Colonic mucosa (tissue), 4 donors: ENCODE measurements around the gene CDK11A. TPM values are rescaled to one million over a fixed set of nuclear protein-coding genes. Genes with fewer than 3 reads are reported as not detected.
A peak's percentile ranks its signal among the peaks of the same experiment; 100 is the strongest.
"Not testable (repeated sequence)": the region's sequence is repeated elsewhere in the genome, so short reads cannot be mapped to it uniquely, and the experiment has no call there.

Experiments used
- DNase-seq: peaks from one replicate; pipeline ENCODE4 v3.0.0-alpha.2; 2020
- H3K27ac ChIP-seq: fragments of 200-600 bp; one replicate; pipeline ENCODE4 v1.8.0; 2021
- H3K27me3 ChIP-seq: fragments of 200-600 bp; one replicate; pipeline ENCODE4 v1.8.0; 2021
- H3K36me3 ChIP-seq: fragments of 200-600 bp; one replicate; pipeline ENCODE4 v1.8.0; 2021
- H3K4me1 ChIP-seq: fragments of 200-600 bp; one replicate; pipeline ENCODE4 v1.8.0; 2021; ENCODE audit warnings: mild to moderate bottlenecking
- H3K4me3 ChIP-seq: fragments of 200-600 bp; one replicate; pipeline ENCODE4 v1.8.0; 2021
- H3K9ac ChIP-seq, 2 donors: one replicate each; pipeline ENCODE4 v1.7.0; 2013; ENCODE audit warnings: control low read depth in 2 of 2, low read depth in 2 of 2, low read length in 2 of 2
- H3K9me3 ChIP-seq: fragments of 200-600 bp; one replicate; pipeline ENCODE4 v1.8.0; 2021
- intact Hi-C: fragments of 100-400 bp; cut with DNase I; formaldehyde crosslinking; loops from one replicate; pipeline ENCODE4 v1.14.1; 2022
- total RNA-seq, 2 donors: library from RNA; stranded (reverse); fragmentation: NEBNext Ultra II Directional in 1 of 2; extraction: Animal tissue kit (Norgen Biotek cat#: 25700) in 1 of 2; gene quantifications; one replicate each; pipeline ENCODE4 v1.2.1, GENCODE V29; 2021
- TF ChIP-seq, protein P1 (sequence below): fragments of 200-600 bp; IDR thresholded peaks from one replicate; pipeline ENCODE4 v1.8.0; 2022; ENCODE audit warnings: antibody characterized with exemption, mild to moderate bottlenecking
- donor health status: healthy.
- donor health status: DM: no; HTN: no; CAD: no.
- donor health status: DM: no; HTN: no; CAD: no.

CDK11A gene
- total RNA-seq, 2 donors from 2014 or later: 52.2 to 58.5 TPM

DNA sequence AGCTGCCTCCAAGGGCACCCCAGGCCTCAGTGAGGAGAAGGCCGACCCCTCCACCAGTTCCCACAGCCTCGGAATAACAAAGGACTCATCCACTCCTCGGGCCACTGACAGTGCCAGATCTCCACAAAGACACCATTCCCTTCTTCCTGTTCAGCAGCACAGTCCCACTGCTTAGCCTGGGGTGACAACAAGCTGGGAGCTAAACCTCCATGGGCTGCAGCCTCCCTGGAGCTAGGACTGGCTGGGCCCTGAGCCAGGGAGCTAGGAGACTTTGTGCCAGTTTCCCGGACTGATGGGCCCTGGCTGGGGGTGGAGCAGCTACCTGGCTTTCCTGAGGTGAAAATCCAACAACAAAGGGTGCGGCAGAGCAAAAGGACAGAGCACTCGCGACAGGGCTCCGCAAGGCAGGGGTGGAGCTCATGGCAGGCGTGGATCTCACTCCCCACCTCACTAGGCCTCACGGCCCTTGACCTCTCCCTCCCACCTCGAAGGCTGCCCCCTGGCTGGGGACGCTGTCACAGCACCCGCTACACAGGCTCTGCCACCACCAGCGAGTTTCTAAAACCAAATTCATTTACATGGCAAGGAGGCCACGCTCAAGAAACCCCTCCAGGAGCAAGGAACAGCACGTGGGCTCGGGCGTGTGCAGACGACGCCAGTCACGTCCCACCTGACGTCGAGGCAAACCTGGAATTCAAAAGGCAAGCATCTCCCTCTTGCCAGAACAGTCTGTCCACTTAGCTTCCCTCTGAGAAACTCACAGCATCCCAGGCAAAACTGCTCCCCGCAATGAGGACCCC is 45.4 kb downstream of the CDK11A start:
- H3K9me3 ChIP-seq: no peaks in the 10 kb centered on the region
- H3K4me3 ChIP-seq: peak overlapping the region; percentile 4
- TF ChIP-seq, protein P1, sequence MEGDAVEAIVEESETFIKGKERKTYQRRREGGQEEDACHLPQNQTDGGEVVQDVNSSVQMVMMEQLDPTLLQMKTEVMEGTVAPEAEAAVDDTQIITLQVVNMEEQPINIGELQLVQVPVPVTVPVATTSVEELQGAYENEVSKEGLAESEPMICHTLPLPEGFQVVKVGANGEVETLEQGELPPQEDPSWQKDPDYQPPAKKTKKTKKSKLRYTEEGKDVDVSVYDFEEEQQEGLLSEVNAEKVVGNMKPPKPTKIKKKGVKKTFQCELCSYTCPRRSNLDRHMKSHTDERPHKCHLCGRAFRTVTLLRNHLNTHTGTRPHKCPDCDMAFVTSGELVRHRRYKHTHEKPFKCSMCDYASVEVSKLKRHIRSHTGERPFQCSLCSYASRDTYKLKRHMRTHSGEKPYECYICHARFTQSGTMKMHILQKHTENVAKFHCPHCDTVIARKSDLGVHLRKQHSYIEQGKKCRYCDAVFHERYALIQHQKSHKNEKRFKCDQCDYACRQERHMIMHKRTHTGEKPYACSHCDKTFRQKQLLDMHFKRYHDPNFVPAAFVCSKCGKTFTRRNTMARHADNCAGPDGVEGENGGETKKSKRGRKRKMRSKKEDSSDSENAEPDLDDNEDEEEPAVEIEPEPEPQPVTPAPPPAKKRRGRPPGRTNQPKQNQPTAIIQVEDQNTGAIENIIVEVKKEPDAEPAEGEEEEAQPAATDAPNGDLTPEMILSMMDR: peak; percentile 37
- H3K27me3 ChIP-seq: no peaks in the 10 kb centered on the region
- peak overlapping the region; percentile 80 for H3K27ac ChIP-seq
- H3K9ac ChIP-seq: peak overlapping the region; percentile 55 to 87
- intact Hi-C loops: no loop called here
- DNase-seq: peak; percentile 93
- peaks cover 10% of the 10 kb centered on the region for H3K4me1 ChIP-seq
- H3K36me3 ChIP-seq: no peaks in the 10 kb centered on the region

DNA sequence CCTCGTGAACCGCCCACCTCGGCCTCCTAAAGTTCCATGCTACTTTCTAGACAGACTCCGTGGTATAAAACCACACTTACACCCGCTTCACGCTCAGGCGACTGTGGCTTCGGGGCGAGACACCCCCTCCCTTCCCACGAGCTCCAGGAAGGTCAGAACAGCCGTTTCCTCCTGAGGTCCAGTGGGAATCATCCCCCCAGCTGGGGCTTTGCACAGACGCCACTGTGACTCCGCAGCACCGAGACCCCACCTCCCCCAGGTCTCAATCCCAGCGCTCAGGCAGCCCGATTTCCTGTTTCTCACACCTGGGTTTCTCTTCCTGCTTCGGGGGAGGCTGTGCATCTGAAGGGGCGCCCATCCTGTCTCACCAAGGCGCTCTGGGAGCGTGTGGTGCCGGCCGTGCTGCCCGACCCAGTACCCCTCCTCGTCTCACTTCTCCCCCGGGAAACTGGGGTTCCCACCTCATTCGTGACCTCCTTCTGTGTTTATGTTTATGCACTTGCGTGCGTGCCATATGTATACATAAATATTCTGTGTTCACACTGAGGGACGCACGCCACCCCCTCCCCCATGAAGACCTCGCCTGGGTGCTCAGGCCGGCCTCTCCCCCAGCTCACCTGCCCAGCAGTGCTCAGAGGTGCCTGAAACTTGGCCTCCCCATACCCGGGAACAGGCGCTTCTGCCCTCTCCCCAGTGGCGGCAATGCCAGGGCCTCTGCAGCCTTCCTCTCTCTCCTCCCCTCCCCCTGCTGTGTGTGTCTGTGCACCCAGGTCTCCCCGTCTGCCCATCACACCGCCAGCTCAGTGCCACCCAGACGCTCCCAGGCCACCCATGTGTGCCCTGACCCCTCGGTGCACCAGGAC is 46.2 kb downstream of the CDK11A start:
- H3K27me3 ChIP-seq: no peaks in the 10 kb centered on the region
- TF ChIP-seq, protein P1: no peak
- no peaks in the 10 kb centered on the region for H3K36me3 ChIP-seq
- H3K27ac ChIP-seq: peak overlapping the region; percentile 80
- no peaks in the 10 kb centered on the region for H3K9me3 ChIP-seq
- intact Hi-C loops: no loop called here
- DNase-seq: peak; percentile 47
- H3K4me1 ChIP-seq: peaks cover 10% of the 10 kb centered on the region
- H3K9ac ChIP-seq: peak overlapping the region; percentile 55 to 87
- peak overlapping the region; percentile 4 for H3K4me3 ChIP-seq

DNA sequence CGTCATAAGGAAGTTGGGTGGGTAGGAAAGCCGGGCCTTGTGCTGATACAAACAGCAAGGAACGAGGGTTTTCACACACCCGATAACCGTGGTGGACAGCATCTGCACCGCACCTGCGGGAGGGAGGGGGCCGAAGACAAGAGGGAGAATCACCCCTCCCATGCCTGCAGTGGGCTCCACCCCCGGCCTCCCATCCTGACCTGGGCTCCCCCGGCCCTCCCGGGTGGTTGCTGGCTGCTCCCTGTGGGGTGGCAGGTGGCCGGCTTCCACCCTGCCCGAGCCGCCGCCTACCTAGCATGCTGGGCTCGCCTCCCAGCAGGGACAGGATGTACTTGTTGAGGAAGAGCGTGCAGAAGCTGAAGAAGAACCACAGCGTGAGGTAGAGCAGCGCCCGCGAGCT is 48.1 kb downstream of the CDK11A start:
- not testable (repeated sequence) for DNase-seq

DNA sequence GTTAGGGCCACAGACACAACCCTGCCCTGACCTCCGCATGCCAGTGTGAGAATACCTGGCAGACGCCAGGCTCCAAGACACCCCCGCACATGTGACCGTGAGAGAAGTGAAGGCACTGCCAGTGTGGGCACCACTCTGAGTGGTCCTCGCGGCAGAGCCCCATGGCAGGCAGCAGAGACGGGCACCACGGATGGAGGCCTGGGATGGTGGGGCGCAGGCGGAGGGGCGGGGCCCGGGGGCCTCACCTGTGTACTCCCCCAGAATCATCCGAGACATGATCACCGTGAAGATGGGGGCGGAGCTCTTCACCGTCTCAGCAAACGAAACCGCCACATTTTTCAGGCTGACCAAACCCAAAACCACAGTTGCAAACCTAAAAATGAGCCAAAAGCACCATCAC is 48.9 kb downstream of the CDK11A start:
- H3K4me3 ChIP-seq, DNase-seq, H3K27ac ChIP-seq, intact Hi-C loops, H3K9me3 ChIP-seq, H3K36me3 ChIP-seq, H3K27me3 ChIP-seq, H3K4me1 ChIP-seq, H3K9ac ChIP-seq: not testable (repeated sequence)

More for the DNA sequence above, 48.1 kb downstream of the CDK11A start:
- H3K27me3 ChIP-seq, intact Hi-C loops, H3K9me3 ChIP-seq, H3K36me3 ChIP-seq, H3K4me1 ChIP-seq, H3K4me3 ChIP-seq, H3K27ac ChIP-seq, H3K9ac ChIP-seq: not testable (repeated sequence)

DNA sequence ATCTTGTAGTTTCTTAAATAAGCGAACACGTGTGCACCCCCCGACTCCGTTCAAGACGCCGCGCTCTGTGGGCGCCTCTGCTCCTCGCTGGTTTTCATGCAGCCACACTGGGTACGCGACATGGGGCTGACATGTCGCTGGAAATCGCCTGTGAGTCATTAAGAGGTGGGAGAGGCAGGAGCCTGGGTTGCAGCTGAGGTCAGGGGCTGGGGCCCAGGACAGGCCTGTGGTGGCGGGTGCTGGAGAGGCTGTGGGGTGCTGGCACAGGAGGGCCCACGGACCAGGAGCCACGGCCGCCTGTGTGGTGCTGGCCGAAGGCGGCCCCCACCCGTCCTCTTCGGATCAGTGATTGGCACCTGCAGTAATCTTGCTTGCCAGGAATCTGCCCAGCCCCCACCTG is 49.4 kb downstream of the CDK11A start:
- H3K9me3 ChIP-seq, H3K9ac ChIP-seq, H3K27me3 ChIP-seq, H3K27ac ChIP-seq, H3K36me3 ChIP-seq, DNase-seq, H3K4me1 ChIP-seq, intact Hi-C loops, H3K4me3 ChIP-seq: not testable (repeated sequence)

DNA sequence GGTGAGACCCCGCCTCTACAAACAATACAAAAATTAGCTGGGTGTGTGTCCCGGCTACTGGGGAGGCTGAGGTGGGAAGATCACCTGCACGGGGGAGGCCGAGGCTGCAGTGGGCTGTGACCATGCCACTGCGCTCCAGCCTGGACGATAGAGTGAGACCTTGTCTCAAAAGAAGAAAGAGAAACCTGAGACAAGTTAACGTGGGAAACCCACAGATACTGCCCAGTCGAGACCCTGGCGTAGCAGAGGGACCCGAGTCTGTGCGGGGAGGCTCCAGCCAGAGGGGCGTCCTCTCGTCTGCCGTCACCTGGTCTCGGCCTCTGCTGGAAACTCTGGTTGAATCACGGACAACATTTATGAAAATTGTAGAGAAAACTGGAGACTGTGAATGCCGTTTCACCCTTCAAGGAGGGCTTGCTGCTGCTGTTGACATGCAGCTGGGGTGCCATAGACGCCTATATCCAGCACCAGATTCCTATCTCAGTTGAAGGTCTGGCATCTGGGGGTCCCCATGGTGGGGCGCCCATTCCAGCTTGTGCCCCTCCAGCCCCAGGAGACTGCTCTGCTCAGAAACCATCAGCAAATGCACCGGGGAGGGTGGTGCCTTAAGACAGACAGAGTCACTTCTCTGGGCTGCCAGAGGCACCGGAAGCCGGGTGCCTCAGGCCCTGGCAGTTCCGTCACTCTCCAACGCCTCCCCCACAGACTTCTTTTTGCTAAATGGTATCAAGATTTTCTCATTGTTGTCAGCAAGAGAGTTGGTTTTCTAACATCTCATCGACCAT is 51.8 kb downstream of the CDK11A start:
- Histone ChIP-seq H3K4me3 (no peak overlapping the region), H3K9ac (no peak overlapping the region), H3K27ac (no peak overlapping the region), H3K36me3 (peaks cover 8% of the 10 kb centered on the region), H3K27me3 (no peaks in the 10 kb centered on the region), H3K9me3 (no peaks in the 10 kb centered on the region), H3K4me1 (no peaks in the 10 kb centered on the region)
- intact Hi-C loops: no loop called here
- TF ChIP-seq, protein P1: no peak
- no peak for DNase-seq
